Panc1 (cell line): ENCODE results near the gene RRBP1. TPM values are rescaled to one million over a fixed set of nuclear protein-coding genes. Genes with fewer than 3 reads are reported as not detected.

ENCODE experiments used
- ATAC-seq: fragments of 200-7000 bp; cut with Tn5 transposase; 2 replicates; pipeline ENCODE4 v1.9.1; 2020; ENCODE audit warnings: mild to moderate bottlenecking, moderate library complexity
- BruUV-seq: library from RNA; stranded (reverse); fragments of 400-500 nt; replicated peaks from 2 replicates; lab custom pipeline; 2021; lab: Mats Ljungman, UMichigan
- CTCF ChIA-PET: fragments of 300-600 bp; sonication (Branson Sonifier 250); formaldehyde crosslinking; loops from one replicate; lab custom pipeline; 2022; ENCODE audit warnings: antibody characterized with exemption; lab: Charles Lee
- POLR2A ChIA-PET: fragments of 300-600 bp; sonication (Branson Sonifier 250); formaldehyde crosslinking; loops from one replicate; lab custom pipeline; 2022; ENCODE audit warnings: antibody characterized with exemption; lab: Charles Lee
- DNase-seq: peaks from one replicate; pipeline ENCODE4 v3.0.0-alpha.2; 2010; ENCODE audit warnings: low read depth, low spot score
- H3K27ac ChIP-seq: 2 replicates; pipeline ENCODE4 v1.5.1; 2011; ENCODE audit warnings: mild to moderate bottlenecking, low read length, inconsistent platforms
- H3K27me3 ChIP-seq: fragments of 200-500 bp; sonication (Bioruptor generic); 2 replicates; pipeline ENCODE4 v1.6.0; 2014; ENCODE audit warnings: low read length, inconsistent platforms; ENCODE audit not compliant: control insufficient read depth, insufficient read depth
- H3K36me3 ChIP-seq: fragments of 200-500 bp; sonication (Bioruptor generic); 2 replicates; pipeline ENCODE4 v1.5.1; 2014; ENCODE audit warnings: inconsistent platforms, mild to moderate bottlenecking, low read length, moderate library complexity; ENCODE audit not compliant: control insufficient read depth, insufficient read depth
- H3K4me1 ChIP-seq: 2 replicates; pipeline ENCODE4 v1.5.1; 2011; ENCODE audit warnings: inconsistent platforms, mild to moderate bottlenecking, low read length, moderate library complexity; ENCODE audit not compliant: control insufficient read depth, insufficient read depth
- H3K4me3 ChIP-seq, 2 experiments: 2 replicates each; pipeline ENCODE4 v1.5.1; 2011 to 2012; ENCODE audit warnings: low read depth in 2 of 2, low read length in 2 of 2, mild to moderate bottlenecking in 2 of 2, inconsistent platforms in 1 of 2, moderate library complexity in 1 of 2
- H3K9me3 ChIP-seq: fragments of 200-500 bp; sonication (Bioruptor generic); 2 replicates; pipeline ENCODE4 v1.5.1; 2014; ENCODE audit warnings: low read depth, mild to moderate bottlenecking, inconsistent platforms, low read length, moderate library complexity; ENCODE audit not compliant: control insufficient read depth, insufficient read depth
- CTCF ChIP-seq: fragments of 450-650 bp; IDR thresholded peaks from 2 replicates; pipeline ENCODE4 v1.5.1; 2017; ENCODE audit warnings: mild to moderate bottlenecking
- POLR2AphosphoS5 ChIP-seq: IDR thresholded peaks from 2 replicates; pipeline ENCODE4 v1.6.1; 2012; ENCODE audit warnings: mild to moderate bottlenecking, low read depth, low read length, moderate library complexity
- REST ChIP-seq, 2 experiments: IDR thresholded peaks; 2 replicates each; pipeline ENCODE4 v1.6.1; 2011 to 2012; ENCODE audit warnings: low read depth in 2 of 2, control low read depth in 1 of 2, low read length in 1 of 2, mild to moderate bottlenecking in 1 of 2, moderate library complexity in 1 of 2; ENCODE audit not compliant: insufficient read depth in 1 of 2
- SIN3A ChIP-seq: IDR thresholded peaks from 2 replicates; pipeline ENCODE4 v1.6.1; 2012; ENCODE audit warnings: low read depth, mild to moderate bottlenecking, low read length, moderate library complexity, borderline replicate concordance; ENCODE audit not compliant: insufficient read depth
- TCF7L2 ChIP-seq: IDR thresholded peaks from 2 replicates; pipeline ENCODE4 v1.6.1; 2011; ENCODE audit warnings: mild to moderate bottlenecking, low read depth, low read length, inconsistent platforms
- in situ Hi-C: cut with HindIII; loops from 2 replicates; pipeline ENCODE4 v1.10.0; 2016; ENCODE audit warnings: low sequenced_read_pairs, low pct_unique_long_range_greater_than_20kb
- intact Hi-C: fragments of 100-400 bp; cut with micrococcal nuclease; formaldehyde crosslinking; loops from one replicate; pipeline ENCODE4 v1.10.0; 2022; ENCODE audit not compliant: unreplicated experiment
- total RNA-seq: library from RNA; stranded (reverse); gene quantifications from one replicate; pipeline ENCODE4 v1.2.1, GENCODE V29; 2021; ENCODE audit not compliant: unreplicated experiment

The RRBP1 gene
- total RNA-seq, 1 experiment from 2014 or later, result 152 TPM

- Histone ChIP-seq H3K27ac (no peak overlapping the region), H3K9me3 (no peaks in the 10 kb centered on the region), H3K36me3 (no peaks in the 10 kb centered on the region; the same call in none of the 2 replicates), H3K4me1 (no peaks in the 10 kb centered on the region), H3K27me3 (no peaks in the 10 kb centered on the region), H3K4me3 (no peak overlapping the region)
- POLR2A ChIA-PET, result no interaction called here
- no peak for ATAC-seq
- in situ Hi-C loops, result no loop called here
- CTCF ChIA-PET, result no interaction called here
- no peak for DNase-seq
- BruUV-seq, result no TSS peak
- no peak for TF ChIP-seq SIN3A
- no peak for TF ChIP-seq REST (IDR thresholded peaks at IDR 0.05; ENCODE audit: insufficient read depth in 1 of 2, low read depth in 2 of 2, low read length in 1 of 2)
- TF ChIP-seq POLR2AphosphoS5, result no peak
- no peak for TF ChIP-seq CTCF
- no peak for TF ChIP-seq TCF7L2
- intact Hi-C loops, result no loop called here
These were observed 53.8 kb downstream of the RRBP1 start for GRCh38 chr20:17628101-17628841.

GRCh38 chr20:17627101-17627955, 54.7 kb downstream of the RRBP1 start:
- no peak for ATAC-seq
- H3K36me3 ChIP-seq, result no peaks in the 10 kb centered on the region; the same call in none of the 2 replicates
- CTCF ChIA-PET, result no interaction called here

More at GRCh38 chr20:17627101-17627955, 54.7 kb downstream of the RRBP1 start:
- Histone ChIP-seq H3K4me3 (no peak overlapping the region), H3K27me3 (no peaks in the 10 kb centered on the region), H3K27ac (no peak overlapping the region), H3K4me1 (no peaks in the 10 kb centered on the region), H3K9me3 (no peaks in the 10 kb centered on the region)
- TF ChIP-seq CTCF (no peak), TCF7L2 (no peak), POLR2AphosphoS5 (no peak)
- in situ Hi-C loops (no loop called here), intact Hi-C loops (no loop called here)
- no peak for DNase-seq
- no TSS peak for BruUV-seq
- POLR2A ChIA-PET, result no interaction called here
